ENCODE results near the gene KRT4.

Gene KRT4

GRCh38 chr12:52792185-52793029 is 21.5 kb downstream of the KRT4 start:
- DNase-seq (ENCODE audit: low spot score), result no peak

DNA sequence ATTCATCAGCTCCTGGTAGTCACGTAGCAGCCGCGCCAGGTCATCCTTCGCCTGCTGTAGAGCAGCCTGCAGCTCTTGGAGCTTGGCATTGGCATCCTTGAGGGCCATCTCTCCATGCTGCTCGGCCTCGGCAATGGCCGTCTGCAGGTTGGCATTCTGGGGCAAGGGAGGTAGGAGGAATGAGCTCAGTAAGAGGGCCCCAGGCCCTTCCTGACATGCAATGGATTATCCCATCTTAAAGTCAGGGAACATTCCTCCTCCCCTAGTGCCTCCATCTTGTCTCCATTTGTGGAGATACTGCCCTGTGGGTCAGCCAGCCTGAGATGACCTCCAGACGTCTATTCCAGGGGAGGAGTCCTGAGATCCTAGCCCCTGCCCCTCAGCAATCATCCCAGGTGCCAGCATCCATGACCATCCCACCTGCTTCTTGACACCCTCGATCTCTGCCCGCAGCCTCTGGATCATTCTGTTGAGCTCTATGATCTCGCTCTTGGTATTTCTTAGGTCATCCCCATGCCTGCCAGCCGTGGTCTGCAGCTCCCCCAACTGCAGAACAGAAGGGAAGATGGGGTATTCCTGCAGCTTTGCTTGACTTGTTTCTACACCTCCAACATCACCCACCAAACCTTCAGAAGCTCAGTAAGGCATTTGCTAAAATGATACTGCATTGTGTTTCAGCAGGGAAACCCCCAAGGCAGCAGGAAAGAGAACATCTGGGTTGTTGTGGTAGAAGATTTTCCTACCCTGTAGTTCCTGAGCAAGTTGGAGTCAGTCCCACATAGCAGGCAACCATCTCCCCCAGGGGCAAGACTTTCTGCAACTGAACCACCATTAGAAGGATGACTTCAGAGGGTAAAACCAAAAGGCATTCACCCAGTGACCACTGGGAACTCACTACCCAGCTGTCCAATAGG is 22.4 kb downstream of the KRT4 start:
- no peak for DNase-seq (ENCODE audit: low spot score)

- DNase-seq (ENCODE audit: low spot score), result no peak
Observed at GRCh38 chr12:52790427-52791270, 23.3 kb downstream of the KRT4 start.

- no peak for DNase-seq (ENCODE audit: low spot score)
Observed at GRCh38 chr12:52789637-52790426, 24.1 kb downstream of the KRT4 start.

- DNase-seq (ENCODE audit: low spot score), result no peak
Observed at GRCh38 chr12:52788876-52789636, 24.9 kb downstream of the KRT4 start.

- no peak for DNase-seq (ENCODE audit: low spot score)
Observed at GRCh38 chr12:52788192-52788875, 25.6 kb downstream of the KRT4 start.

- no peak for DNase-seq (ENCODE audit: low spot score)
Observed at GRCh38 chr12:52787324-52788191, 26.4 kb downstream of the KRT4 start.

DNA sequence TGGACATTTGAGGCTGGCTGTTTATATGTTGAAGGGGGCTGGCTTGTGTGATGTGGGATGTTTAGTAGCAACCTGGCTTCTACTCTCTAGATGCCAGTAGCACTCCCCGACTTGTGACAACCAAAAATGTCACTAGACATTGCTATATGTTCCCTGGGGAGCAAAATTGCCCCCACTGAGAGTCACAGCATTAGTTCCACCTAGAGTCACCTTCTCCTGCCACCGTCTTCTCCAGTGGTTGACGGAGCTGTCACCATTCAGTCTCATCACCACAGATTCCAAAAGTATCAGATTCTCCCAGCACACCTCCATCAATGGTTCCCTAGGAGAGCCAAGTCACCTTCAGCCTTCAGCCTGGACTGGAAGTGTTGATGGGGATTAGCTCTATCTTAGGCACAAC is 29.0 kb downstream of the KRT4 start:
- DNase-seq (ENCODE audit: low spot score), result no peak

GRCh38 chr12:52783563-52784316 is 30.2 kb downstream of the KRT4 start:
- no peak for DNase-seq (ENCODE audit: low spot score)

DNA sequence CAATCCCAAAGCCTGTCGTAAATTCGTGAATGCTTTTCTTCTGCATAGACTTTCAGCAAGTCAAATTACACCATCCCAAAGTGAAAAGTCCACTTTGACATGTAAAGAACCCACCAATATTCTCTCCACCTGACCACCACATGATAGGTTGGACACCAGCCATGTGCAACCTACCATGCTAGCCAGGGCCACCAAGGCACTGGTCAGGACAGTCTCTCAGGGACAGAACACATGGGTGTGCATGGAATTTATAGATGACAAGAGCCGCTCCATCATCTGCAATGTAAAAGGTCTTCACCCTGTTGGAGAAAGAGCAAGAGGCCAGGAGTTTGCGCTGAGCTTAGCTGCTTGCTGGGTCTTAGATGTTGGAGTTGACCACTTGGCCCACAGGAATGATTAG is 31.4 kb downstream of the KRT4 start:
- DNase-seq (ENCODE audit: low spot score), result no peak

DNA sequence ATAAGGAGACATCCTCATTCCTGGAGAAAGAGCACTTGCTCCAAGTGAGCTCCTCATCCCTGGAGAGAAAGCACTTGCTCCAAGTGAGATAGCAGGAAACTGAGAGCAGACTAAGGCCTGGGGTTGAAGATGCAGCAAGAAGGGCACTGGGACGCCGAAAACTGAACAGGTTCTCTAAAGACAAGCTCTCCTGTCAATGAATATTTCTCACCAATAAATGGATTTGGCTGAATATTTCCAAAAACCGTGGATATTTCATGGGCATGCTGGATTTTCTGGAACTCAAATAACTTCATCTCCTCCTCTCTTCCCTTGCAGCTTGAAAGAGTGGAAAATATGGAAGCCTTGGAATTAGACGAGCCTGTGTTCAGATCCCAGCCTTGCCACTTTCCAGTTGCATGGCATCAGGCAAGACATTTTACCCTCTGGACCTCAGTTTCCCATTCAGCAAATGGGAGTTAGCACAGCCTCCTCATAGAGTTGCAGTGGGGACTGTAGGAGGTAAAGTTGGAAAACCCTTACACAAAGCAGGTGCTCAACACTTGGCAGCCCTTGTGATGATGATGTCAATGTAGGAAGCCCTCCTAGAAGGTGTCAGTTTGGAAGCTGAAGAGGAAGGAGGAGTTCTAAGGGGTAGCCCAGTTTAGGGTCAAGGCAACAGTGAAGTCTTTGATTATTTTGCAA is 32.4 kb downstream of the KRT4 start:
- no peak for DNase-seq (ENCODE audit: low spot score)

GRCh38 chr12:52779914-52780313 is 34.0 kb downstream of the KRT4 start:
- DNase-seq (ENCODE audit: low spot score), result no peak

DNA sequence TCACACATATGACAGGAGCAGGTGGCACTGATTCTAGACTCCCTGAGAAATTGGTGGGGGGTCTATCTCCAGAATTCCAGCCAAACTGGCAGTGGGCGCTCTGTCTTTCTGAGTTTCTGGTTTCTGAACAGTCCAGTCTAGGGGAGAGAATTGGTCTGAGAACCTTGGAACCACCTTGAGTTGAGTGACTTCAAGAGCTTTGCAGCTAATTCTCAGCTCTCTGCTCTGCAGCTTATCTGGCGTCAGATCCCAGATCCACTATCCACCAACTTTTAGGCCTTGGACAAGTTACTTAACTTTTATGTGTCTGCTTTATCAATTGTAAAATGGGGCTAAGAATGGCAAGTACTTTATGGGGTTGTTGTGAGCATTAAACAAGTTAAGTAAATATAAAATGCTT is 35.1 kb downstream of the KRT4 start:
- DNase-seq (ENCODE audit: low spot score), result no peak

GRCh38 chr12:52777566-52777965 is 36.4 kb downstream of the KRT4 start:
- DNase-seq (ENCODE audit: low spot score), result no peak

GRCh38 chr12:52776913-52777395 is 37.0 kb downstream of the KRT4 start, which contains the start of gene KRT76:
Gene KRT76 (minus strand): TSS chr12:52777345. CDS start chr12:52777291, 54 bp downstream.
- DNase-seq (ENCODE audit: low spot score), result no peak

DNA sequence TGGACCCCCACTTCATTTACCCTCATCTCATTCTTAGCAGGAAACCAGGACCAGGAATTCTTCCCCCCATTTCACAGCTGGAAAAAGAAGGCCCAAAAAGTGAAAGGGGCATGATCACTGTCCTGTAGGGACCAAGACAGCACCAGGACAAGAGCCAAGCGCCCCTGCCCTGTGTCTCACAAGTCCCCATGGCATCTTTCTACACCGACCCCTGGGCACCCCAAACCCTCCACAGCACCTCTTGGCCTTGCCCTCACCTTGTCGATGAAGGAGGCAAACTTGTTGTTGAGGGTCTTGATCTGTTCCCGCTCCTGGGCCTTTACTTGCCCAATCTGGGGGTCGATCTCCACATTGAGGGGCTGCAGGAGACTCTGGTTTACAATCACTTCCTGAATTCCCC is 37.5 kb downstream of the KRT4 start:
- DNase-seq (ENCODE audit: low spot score), result no peak

DNA sequence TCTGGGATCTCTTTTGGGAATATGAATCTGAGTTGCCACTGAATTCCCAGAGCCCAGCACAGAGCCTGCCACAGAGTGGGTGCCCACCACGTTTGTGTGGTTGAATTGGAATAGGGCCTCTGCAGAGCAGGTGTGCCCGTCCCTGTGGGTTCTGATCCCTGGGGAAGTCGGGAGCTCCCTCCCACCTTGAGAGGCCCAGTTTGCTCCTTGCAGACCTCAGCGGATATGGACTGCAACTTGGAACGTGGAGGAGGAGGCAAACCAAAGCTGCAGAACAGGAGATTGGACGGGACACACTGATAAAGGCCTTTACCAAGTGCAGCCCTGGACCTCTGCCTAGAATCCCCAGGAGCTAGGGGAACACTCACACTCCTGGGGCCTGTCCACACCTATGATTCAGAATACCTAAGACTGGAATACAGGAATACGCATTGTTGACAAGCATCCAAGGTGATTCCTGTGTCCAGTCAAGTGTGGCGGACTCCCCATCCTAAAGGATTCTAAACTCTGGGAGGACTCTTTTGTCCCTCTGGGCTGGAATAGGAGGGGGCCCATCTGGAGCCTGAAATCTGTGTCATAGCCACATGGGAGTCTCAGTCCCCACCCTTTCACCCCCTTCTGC is 39.2 kb downstream of the KRT4 start:
- no peak for DNase-seq (ENCODE audit: low spot score)
